DMS 273 treated with DMSO at 0.1 percent for 48 hours (cell line): ENCODE measurements around the gene SCIN.
"Not testable (repeated sequence)": the region's sequence is repeated elsewhere in the genome, so short reads cannot be mapped to it uniquely, and the experiment has no call there.

Experiments used
- DNase-seq: peaks from one replicate; lab custom pipeline; 2025; lab: John Stamatoyannopoulos, UW

The SCIN gene

GRCh38 chr7:12612622-12613021, 42.1 kb downstream of the SCIN start:
- DNase-seq = no peak

GRCh38 chr7:12619461-12620069, 49.0 kb downstream of the SCIN start:
- DNase-seq = no peak

GRCh38 chr7:12620371-12620770, 49.9 kb downstream of the SCIN start:
- no peak for DNase-seq

- no peak for DNase-seq
Observed at GRCh38 chr7:12623223-12623622, 52.7 kb downstream of the SCIN start.

GRCh38 chr7:12623885-12624498, 53.5 kb downstream of the SCIN start:
- DNase-seq = peak; percentile 25

GRCh38 chr7:12625836-12626235, 55.3 kb downstream of the SCIN start:
- DNase-seq = no peak

- no peak for DNase-seq
Observed at GRCh38 chr7:12629816-12630512, 59.4 kb downstream of the SCIN start.

GRCh38 chr7:12630513-12630819, 59.9 kb downstream of the SCIN start:
- no peak for DNase-seq

- DNase-seq = no peak
Observed at GRCh38 chr7:12633582-12633981, 63.1 kb downstream of the SCIN start.

- DNase-seq = no peak
Observed at GRCh38 chr7:12635830-12636229, 65.3 kb downstream of the SCIN start.

- no peak for DNase-seq
Observed at GRCh38 chr7:12637328-12637727, 66.8 kb downstream of the SCIN start.

- DNase-seq = peak; percentile 57
Observed at GRCh38 chr7:12637819-12638592, 67.5 kb downstream of the SCIN start.

- no peak for DNase-seq
Observed at GRCh38 chr7:12638851-12639456, 68.4 kb downstream of the SCIN start.

- DNase-seq = no peak
Observed at GRCh38 chr7:12640299-12641096, 70.0 kb downstream of the SCIN start.

GRCh38 chr7:12641196-12641595, 70.7 kb downstream of the SCIN start:
- no peak for DNase-seq

GRCh38 chr7:12642508-12642907, 72.0 kb downstream of the SCIN start:
- DNase-seq = no peak

- DNase-seq = no peak
Observed at GRCh38 chr7:12643001-12643643, 72.6 kb downstream of the SCIN start.

GRCh38 chr7:12643644-12644043, 73.1 kb downstream of the SCIN start:
- DNase-seq = no peak

- not testable (repeated sequence) for DNase-seq
Observed at GRCh38 chr7:12645212-12645611, 74.7 kb downstream of the SCIN start.

GRCh38 chr7:12646139-12646538, 75.6 kb downstream of the SCIN start:
- DNase-seq = no peak
